GM21825 (cell line): ENCODE measurements around the gene CCDC92.

Source experiments
- ATAC-seq: cut with Tn5 transposase; IDR thresholded peaks from one replicate; pipeline ENCODE4 v1.9.1; 2021; ENCODE audit warnings: mild to moderate bottlenecking, moderate library complexity; ENCODE audit not compliant: unreplicated experiment

The CCDC92 gene

DNA sequence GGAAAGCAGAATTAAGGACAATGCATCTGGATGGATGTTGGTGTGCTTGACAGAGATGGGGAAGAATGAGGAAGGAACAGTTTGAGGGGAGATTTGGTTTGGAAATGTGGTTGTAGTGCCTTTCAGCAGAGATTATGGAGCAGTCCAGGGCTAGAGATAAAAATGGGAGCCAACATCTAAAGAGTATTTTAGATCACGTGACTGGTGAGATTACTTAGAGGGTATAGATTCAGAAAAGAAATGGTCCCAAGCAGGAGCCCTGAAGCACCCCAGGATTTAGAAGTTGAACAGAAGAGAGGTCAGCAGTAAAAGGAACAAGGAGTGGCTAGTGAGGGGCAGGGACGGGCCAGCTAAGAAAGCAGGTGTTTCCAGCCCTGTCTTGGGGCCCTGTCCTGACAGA lies 30.0 kb upstream of the CCDC92 start:
- no peak for ATAC-seq

DNA sequence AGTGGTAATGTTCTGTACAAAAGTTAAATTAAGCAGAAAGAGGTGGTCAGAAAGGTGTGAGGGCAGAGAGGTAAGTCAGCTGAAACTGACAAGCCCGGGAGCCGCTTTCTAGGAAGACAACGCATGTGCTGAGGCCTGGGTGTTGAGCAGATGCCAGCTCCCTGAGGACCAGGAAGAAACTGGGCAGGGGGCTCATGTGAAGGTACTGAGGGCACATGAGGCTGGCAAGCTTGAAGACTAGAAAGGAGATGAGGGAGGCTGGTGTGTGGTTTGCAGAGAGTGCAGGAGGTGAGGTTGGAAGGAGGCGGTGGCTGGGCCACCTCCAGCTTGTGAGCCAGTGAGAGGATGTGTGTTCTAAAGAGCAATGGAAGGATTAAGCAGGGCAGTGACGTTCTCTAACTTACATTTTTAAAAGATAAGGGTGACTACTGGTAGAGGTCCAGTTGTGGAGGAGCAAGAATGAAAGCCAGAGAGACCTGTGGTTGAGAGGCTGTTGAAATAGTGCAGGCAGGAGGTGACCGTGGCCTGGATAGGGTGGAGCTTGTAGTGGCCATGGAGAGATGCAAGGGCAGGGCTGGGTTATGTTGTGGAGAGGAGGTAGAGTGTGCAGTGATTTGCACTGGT lies 29.5 kb upstream of the CCDC92 start:
- no peak for ATAC-seq

DNA sequence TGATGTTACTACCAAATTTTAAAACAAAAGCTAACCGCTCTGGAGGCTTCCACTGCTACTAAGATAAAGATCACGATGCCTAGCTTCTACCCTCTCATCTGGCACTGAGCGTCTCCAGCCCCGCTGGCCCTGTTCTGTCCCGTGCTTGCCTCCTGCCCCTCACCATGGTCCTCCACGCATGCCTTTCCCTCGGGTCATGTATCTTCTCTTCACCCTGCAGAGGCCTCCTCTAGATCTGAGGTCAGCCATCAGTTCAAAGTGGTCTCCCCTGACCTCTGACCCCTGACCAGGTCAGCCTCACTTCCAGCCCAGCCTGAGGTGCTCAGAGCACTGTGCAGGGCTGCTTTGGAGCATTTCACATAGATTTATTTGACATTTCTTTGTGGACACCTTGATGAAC lies 28.7 kb upstream of the CCDC92 start:
- no peak for ATAC-seq

DNA sequence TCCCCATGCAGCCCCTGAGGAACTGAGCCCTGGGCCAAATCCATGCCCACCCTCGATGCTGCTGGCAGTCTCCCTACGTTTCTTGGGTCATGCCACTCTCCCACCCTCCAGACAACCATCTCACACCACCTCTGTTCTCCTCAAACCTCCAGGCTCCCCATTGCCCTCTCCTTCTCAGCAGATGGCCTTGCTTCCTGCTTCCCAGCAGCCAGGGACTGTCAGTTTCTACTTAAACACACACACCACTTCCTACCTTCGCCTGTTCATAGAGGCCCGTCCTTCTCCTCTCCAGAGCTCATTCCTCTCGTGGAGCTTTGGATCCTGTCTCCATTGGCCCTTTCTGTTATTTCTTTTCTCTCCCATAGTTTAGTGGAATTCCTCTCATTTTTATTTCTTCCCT lies 27.5 kb upstream of the CCDC92 start:
- no peak for ATAC-seq

DNA sequence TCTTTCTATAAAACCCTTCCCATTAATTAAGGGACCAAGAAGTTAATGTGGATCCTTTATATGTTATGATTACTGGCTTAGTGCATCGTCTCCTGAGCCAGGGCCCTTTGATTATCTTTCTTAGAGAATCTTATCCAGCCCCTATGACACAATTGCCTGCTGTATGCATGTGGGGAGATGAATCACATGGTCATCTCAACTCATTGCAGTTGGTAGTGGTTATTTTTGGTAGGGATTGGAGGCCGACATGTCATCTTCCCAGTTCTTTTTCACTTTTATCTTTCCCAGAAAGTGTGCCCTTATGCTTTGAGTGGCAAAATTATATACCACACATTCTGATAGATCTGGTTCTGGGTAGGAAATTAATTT lies 26.3 kb upstream of the CCDC92 start:
- ATAC-seq, result no peak

DNA sequence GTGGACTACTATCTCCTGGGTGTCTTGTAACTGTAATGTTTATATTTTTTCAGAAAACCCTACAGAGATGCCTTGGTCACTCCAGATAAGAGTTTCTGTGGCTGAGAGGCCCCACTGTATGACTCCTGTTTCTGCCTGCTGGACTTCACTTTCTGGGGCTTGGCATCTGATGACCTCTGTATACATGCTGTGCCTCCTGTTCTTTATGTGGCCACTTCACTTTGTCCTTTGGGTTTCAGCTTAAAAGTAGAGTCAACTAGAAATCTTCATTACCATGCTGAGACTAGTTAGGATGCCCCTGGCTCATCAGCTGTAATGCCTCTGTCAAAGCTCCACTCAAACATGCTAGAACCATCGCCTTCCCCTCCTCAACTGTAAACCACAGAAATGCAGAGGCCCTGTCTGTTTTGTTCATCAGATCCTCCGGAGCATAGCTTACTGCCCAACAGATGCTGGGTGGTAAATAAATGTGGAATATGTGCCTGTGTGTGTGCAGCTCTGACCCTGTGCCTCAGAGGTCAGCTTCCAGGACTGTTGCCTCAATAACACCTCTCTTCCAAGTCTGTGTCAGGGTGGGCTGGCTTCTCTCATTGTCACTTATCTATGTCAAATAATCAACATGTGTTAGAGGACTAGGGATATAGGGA lies 25.8 kb upstream of the CCDC92 start:
- ATAC-seq, result no peak

DNA sequence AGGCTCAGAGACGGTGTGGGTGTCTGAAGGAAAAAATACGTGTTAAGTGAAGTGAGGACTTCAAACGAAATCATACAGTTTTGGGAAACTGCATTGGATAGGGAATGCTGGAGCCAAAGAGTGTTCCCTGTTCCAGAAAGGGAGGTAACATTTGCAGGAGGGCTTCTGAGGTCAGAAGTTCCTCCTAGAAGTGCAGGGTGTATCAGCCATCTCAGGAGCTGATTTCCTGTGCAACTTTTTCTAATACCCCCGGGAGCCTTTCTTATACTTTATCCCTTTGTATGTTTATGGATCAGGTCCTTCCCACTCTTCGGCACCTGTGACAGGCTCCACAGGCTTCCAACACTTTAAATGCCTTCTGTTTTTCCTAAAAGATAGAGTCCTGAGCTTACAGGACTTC lies 25.3 kb upstream of the CCDC92 start:
- no peak for ATAC-seq

DNA sequence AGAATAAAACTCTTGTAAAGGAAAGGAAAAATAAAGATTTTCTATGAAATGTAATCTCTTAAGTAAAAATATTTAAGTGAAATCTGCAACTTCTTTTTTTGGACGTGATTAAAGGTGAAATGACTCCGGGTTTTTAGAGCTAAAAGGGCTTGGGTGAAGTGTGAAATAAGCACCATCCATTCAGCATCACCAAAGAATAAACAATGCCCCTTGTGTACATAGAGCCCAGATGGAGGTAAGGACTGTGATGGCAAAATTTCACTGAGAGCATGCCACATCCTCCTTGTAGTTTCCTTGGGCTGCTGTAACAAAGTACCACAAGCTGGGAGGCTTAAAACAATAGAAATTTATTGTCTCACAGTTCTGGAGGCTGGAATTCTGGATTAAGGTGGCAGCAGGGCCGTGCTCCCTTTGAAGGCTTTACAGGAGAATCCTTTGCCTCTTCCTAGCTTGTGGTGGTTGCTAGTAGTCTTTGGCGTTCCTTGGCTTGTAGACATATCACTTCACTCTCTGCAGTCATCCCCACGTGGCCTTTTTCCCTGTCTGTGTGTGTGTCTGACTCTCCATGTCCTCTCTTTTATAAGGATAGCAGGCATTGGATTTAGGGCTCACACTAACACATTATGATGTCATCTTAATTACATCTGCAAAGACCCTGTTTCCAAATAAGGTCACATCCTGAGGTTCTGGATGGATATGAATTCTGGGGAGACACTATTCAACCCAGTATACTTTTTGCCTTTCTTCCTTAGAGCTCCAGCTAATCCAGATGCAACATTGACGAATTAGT lies 24.6 kb upstream of the CCDC92 start:
- ATAC-seq, result no peak

DNA sequence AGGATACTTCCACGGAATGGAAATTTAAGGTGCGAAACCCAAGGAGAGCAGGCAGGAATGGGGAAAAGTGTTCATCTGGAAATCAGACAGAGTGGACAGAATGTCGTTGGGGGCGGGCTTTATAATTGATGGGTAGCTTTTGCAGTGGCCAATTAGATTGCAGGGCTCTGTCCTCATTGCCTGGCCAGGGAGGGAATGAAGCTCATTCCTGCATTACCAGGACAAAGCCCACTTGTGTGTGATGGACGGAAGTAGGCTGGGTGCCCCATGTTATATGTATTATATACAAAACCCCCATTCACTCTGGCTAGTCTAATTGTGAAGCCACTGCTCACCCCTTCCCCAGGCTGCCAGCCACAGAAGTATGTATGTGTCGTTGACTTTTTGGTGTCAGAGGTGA lies 23.9 kb upstream of the CCDC92 start:
- no peak for ATAC-seq

DNA sequence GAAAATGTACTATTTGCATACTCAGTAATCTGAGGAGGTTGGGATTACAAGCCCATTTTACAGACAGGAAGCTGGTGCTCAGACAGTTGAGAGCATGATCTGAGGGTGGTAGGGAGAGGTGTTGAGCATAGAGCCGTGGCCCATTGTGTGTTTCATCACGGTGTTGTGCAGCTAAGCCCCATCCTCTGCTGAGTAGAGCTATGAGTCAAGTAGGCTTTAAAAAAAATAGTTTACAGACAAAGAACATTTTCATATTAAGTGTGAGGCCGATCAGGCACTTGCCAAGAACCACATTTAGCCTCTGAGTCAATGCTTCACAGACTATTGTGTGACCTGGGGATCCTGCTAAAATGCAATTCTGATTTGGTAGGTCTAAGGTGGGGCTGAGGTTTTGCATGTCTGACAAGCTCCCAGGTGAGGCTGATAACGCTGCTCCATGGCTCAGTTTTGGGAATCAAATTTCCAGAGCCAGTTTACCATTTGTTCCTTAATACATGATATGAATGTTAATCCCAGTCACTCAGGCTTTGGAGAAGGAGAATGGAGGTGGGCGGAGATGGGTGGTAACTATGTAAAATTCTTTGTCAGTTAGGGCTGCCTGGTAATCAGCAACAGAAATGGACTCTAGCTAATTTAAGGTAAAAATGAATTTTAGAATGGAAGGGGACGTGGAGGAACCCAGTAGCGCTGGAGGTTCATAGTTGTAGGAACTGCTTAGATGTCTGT lies 22.6 kb upstream of the CCDC92 start:
- no peak for ATAC-seq

DNA sequence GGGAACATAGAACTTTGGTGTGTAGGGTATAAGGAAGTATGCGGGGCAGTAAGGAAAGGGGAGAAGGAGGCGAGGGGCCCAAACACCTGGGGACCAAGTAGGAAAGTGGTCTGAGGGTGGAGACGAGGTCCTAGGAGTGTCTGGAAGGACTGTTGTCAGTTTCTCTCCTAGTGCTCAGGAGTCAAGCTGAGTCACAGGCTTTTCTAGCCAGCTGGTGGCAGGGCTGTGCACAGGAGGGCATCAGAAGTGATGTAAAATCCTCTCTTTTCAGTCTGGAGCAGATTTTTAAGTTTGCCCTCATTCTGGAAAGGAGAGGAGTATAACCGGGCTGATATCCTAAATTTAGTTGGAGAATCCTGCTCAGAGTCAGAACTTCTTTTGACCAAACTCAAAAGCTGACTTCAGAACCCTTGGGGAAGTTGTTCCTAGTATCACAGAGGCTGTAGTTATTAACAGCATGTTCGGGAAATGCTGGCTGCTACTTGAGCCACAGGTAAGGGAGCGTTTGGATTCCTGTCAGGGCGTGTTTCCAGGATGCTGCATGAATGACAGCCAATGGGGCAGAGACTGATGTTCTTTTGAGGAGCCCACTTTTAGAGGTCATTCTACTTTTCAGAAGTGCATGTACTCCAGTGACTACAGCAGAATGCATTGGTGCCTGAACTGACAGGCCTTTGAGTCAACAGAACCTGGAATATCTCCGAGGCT lies 19.6 kb upstream of the CCDC92 start:
- no peak for ATAC-seq

DNA sequence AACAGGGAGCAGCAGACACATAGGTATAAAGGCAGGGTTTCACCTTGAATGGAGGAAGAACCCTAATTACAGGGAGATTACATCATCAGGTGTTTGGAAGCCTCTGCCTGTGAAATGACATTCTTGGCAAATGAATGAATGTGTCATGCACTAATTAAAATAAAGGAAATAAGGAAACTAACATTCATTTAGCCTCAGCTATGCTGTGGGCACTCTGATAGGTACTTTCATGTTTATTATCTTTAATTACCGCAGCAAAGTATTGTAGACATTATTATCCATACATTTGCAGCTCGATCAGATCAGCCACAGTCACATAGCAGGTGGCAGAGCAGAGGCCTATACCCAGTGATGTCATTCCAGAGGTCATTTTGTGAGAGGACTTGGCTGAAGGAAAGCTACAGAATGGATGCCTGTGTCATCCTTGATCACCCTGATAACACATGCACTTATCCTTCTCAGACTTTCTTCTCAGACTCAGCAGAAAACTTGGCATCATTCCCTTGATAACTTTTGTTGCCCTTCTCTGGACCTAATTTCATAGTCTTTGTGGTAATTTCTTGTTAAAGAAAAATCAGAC lies 18.8 kb upstream of the CCDC92 start:
- ATAC-seq, result no peak

DNA sequence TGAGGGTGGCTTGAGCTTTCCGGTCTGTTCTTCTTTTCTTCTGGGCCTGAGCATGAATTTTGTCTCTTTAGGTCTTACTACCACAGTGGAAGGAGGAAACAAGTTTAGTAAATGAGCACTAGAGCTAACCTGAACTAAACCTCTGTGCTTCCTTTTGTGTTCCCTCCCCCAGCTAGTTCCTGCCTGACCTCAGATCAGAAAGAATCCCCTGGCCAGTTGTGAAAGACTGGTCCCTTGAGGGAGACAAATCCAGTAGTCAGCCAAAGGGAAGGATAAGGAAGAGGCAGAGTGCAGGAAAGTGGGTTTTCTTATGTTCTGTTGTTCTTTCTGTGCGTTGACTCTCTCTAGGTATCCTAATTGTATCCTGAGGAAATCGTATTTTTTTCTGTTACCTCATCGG lies 17.9 kb upstream of the CCDC92 start:
- no peak for ATAC-seq

DNA sequence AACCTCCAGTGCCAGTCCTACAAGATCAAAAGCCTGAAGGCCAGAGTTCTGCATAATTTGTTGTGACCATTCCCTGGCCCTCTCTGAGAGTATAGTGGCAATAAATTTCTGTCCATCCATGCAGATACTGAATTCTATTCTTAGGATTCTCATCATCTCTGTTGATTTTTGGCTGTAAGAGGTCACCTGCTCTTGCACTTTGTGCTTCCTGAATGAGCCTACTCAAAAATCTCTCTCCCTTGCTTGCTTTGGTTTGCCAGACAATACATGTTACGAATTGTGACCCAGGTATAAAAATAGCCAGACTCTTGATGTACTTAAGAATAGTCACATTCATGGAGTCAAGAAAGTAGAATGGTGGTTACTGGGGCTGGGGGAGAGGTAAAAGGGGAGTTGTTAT lies 17.1 kb upstream of the CCDC92 start:
- ATAC-seq, result no peak

DNA sequence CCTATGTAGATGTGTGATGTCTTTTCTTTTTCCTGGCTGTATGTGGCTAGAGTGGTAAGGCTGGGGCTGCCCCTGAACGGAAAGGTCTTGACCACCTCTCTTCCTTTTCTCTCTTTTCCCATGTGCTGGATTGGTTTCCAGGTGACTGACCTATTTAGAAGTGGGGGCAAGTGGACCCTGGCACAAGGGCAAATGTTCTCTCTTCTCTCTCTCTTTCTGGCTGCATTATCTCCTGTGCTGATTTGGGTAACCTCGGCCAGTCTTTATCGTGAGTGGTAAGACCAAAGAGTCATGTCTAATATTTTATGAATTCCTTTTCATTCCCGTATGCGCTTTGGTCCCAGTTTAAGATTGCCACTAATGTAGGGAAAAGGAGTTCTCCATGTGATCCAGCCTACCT lies 16.5 kb upstream of the CCDC92 start:
- no peak for ATAC-seq

DNA sequence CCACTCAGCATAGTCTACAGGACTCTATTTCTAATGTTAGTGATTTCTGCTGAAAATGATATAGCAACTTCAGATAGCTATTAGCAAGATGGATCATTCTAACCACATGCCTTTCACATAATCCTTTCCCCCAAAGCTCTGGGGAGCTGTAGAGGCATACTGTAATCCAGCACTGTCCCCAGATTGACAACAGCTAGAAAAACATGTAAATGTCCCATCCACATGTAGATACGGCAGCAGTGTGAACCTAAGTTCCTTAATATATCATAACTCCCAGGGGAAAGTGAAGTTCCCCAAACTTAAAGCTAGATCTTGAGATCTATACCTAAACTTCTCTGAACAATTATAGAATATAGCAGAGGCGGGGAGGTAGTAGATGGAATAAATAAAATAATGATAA lies 14.4 kb upstream of the CCDC92 start:
- ATAC-seq, result no peak

DNA sequence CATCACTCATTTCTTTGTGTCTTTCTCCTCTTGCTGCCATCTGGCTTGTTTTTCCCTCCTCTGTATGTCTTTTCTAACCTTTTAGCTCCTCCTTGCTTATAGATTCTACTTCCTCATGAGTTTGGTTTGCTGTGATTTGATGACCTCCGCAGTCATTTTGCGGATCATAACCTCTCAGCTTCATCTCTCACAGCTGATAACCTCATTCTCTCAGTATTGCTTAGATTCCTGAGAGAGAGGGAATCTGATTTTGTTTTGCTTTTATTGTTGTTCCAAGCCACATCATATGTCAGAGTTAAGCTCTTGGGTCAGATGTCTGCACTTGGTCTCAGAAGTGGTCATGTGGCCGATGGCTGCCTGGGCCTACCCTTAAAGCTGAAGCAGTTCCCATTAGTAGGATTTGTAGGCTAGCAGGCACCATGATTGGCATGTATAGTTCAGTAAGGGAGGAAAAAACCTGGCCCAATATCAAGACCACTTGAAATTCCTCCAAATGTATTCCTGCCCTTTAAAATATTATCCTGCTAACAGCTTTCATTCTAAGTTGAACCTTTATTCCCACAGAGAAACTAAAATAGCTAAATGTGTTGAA lies 13.8 kb upstream of the CCDC92 start:
- ATAC-seq, result no peak

DNA sequence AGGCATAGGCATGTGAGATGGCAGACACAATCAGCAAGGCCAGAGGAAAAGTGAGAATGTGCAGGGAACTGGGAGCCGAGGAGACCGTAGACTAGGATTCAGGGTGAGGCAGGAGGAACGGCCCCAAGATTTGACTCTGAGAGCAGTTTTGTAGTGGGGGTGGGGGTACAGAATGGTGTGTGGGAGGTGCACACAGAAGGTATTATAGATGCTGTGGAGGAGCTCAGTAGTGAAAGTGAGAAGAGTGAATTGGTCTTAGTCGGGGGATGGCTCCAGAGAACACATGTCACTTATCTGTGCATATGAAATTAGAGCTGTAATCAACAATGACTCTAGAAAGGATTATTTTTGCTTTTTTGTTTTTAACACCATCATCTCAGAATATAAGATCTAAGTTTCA lies 12.3 kb upstream of the CCDC92 start:
- no peak for ATAC-seq

DNA sequence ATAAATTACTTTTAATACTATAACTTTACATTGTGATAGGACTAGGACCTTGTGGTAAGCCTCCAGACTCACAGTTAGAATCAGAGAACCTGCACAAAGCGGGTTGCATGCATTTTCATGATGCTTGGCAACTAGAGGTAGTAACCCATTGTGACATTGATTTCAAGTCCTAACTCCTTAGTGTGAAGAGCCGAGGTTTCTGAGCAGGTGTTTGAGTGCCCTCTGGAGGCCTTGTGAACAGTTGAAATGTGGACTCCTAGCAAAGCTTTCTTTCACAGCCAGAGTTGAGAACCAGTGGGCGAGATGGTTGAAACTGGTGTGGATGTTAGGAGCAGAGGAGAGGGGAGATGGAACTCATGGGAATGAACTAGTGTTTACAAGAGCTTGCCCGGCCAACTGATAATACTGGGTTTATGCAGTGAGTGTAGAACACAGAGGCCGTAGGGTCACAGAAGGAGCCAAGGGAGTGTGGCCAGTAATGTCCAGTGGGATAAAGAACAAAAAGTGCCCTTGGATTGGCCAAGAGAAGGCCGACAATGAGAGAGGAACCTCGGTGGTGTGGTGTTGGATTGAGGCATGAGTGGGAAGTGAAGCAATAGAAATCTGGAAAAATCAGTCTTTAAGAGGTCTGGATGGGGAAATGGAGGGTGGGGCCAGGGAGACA lies 11.3 kb upstream of the CCDC92 start:
- no peak for ATAC-seq

DNA sequence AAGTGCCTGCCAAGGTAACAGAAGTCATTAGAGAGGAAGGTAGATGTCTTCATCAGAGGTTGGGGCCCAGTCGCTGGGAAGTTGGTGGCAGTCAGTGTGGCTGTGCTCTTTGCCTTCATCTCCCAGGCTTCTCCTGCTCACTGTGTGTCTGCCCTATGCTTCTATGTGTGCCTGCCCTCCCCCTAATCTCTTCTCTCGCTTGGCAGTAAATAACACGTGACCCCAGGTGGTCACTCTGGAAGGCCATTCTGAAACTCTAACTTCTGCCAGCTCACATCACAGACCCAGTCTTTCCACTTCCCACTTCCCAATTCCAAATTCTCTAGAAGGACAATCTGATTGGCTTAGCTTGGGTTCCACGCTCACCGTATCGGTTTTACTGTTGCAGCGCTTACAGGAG lies 9.6 kb upstream of the CCDC92 start:
- no peak for ATAC-seq
